ENCODE measurements around the gene DOK3.

DOK3 gene

DNA sequence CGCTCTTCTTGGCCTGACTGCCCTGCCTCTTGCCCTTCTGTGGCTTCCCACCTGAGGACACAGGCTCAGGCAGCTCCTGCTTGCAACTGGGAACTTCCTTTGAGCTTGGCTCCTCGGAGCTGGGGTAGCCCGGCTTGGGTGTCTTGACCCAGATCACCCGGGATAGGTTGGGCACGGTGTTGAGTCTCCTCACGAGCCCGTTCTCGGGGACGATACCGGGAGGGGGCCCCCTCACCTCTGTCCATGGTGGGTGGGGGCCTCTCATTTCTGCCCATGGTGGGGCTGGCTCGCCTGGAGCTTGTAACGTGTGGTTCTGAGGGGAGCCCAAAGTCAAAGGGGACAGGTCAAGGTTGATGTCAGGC is 14.9 kb upstream of the DOK3 start:
- POLR2A ChIA-PET: no interaction called here

GRCh38 chr5:177523711-177524538 is 14.3 kb upstream of the DOK3 start:
- ChIA-PET POLR2A (no interaction called here), CTCF (interaction anchor here (1.1 to 1.7 kb wide), 5 partner anchors 10 to 120 kb away, joined by 3 to 4 read pairs (median 4); no protein-coding TSS in a partner anchor)
- no peak for DNase-seq (ENCODE audit: extremely low spot score)
- TF ChIP-seq, protein P1, sequence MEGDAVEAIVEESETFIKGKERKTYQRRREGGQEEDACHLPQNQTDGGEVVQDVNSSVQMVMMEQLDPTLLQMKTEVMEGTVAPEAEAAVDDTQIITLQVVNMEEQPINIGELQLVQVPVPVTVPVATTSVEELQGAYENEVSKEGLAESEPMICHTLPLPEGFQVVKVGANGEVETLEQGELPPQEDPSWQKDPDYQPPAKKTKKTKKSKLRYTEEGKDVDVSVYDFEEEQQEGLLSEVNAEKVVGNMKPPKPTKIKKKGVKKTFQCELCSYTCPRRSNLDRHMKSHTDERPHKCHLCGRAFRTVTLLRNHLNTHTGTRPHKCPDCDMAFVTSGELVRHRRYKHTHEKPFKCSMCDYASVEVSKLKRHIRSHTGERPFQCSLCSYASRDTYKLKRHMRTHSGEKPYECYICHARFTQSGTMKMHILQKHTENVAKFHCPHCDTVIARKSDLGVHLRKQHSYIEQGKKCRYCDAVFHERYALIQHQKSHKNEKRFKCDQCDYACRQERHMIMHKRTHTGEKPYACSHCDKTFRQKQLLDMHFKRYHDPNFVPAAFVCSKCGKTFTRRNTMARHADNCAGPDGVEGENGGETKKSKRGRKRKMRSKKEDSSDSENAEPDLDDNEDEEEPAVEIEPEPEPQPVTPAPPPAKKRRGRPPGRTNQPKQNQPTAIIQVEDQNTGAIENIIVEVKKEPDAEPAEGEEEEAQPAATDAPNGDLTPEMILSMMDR (IDR thresholded peaks at IDR 0.05; ENCODE audit: control extremely low read depth, extremely low read depth, low read depth, missing control alignments): no peak

More for the DNA sequence above, 14.9 kb upstream of the DOK3 start:
- CTCF ChIA-PET: interaction anchor here (0.7 to 1.7 kb wide), 8 partner anchors 9 to 121 kb away, joined by 3 to 4 read pairs (median 3); no protein-coding TSS in a partner anchor
- TF ChIP-seq, protein P1 (IDR thresholded peaks at IDR 0.05; ENCODE audit: control extremely low read depth, extremely low read depth, low read depth, missing control alignments): no peak
- DNase-seq (ENCODE audit: extremely low spot score): no peak

DNA sequence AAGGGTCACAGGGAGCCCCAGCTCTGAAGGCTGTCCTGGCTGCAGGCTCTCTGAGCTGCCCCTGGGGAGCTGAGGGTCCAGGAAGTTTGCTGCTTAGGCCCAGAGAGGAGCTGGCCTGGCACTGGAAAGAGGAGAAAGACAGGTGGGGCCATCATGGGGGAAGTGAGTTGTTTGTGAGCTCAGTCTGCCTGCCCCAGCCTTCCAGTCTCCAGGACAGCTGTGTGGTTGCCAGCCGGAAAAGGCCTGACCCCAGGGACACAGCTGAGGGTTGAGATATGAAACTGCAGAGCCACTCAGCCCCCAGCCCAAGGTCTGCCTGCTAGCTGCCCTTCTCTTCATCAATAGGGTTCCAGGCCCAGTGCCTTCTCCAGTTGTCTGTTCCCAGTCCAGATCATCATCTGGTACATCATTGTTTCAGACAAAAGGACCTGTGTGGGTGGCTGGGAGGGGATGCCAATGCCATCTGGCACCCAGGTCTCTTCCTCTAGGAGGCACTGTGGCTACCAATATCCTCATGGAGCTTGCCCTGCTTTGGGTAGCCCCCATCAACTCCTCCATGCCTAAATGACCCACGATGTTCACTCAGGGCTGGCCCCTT is 11.4 kb upstream of the DOK3 start:
- TF ChIP-seq, protein P1 (IDR thresholded peaks at IDR 0.05; ENCODE audit: control extremely low read depth, extremely low read depth, low read depth, missing control alignments): no peak
- DNase-seq (ENCODE audit: extremely low spot score): no peak
- ChIA-PET CTCF (interaction anchor here (0.9 to 1.3 kb wide), 5 partner anchors 10 to 21 kb away, joined by 3 to 7 read pairs (median 5); no protein-coding TSS in a partner anchor), POLR2A (interaction anchor here (0.9 kb wide), 1 partner anchor 12 kb away, joined by 3 read pairs; no protein-coding TSS in a partner anchor)

GRCh38 chr5:177520271-177520670 is 10.6 kb upstream of the DOK3 start:
- DNase-seq (ENCODE audit: extremely low spot score): no peak
- CTCF ChIA-PET: interaction anchor here (1.3 to 1.6 kb wide), 2 partner anchors 10 to 118 kb away, joined by 4 to 7 read pairs; no protein-coding TSS in a partner anchor
- TF ChIP-seq, protein P1 (IDR thresholded peaks at IDR 0.05; ENCODE audit: control extremely low read depth, extremely low read depth, low read depth, missing control alignments): no peak
- POLR2A ChIA-PET: no interaction called here

DNA sequence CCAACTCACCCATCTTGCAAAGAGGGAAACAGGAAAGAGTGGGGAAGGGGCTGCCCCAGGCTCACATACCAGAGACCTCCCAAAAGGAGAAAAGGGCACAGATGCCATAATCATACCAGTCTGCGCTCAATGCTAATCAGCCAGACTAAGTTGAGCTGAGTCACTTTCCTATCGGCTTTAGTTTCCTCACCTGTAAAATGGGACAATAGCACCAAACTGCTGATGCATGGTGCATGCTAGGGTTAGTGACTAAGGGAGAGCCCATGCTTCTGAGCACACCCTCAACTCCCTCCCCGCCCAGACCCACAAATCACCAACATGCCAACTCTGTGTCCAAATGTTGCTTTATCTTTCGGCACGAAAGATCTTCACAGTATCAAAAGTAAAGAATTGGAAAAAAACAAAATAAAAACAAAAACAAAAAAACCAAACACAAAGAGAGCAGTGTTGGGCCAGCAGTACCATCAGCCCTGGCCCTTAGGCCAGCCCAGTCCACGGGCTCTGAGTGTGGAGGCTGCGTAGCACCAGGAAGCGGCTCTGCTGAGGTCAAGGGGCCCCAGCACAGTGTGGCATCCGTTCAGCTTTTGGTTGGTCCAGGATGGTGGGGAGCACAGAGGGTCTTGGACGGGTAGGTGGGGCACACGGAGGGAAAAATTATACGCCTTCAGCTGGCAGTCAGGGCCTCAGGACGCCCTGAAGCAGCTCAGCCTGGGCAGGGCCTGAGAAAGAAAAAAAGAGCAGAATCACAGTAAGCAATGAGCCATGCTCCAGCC is 10.0 kb upstream of the DOK3 start:
- ChIA-PET POLR2A (interaction anchor here (0.5 kb wide), 1 partner anchor 74 kb away, joined by 4 read pairs; no protein-coding TSS in a partner anchor), CTCF (interaction anchor here (1.0 to 1.6 kb wide), 2 partner anchors 115 to 117 kb away, joined by 4 read pairs; no protein-coding TSS in a partner anchor)
- TF ChIP-seq, protein P1 (IDR thresholded peaks at IDR 0.05; ENCODE audit: control extremely low read depth, extremely low read depth, low read depth, missing control alignments): no peak
- no peak for DNase-seq (ENCODE audit: extremely low spot score)
